ENCODE data around the gene PPP1R2. TPM values are rescaled to one million over a fixed set of nuclear protein-coding genes. Genes with fewer than 3 reads are reported as not detected.

The PPP1R2 gene
- total RNA-seq, 4 donors from 2014 or later: 38.4 to 92.5 (median 50.7) TPM

GRCh38 chr3:195553268-195553667, 10.1 kb upstream of the PPP1R2 start:
- no peak for TF ChIP-seq CTCF (IDR thresholded peaks at IDR 0.05; ENCODE audit: low read depth)

GRCh38 chr3:195551381-195551978, 8.4 kb upstream of the PPP1R2 start:
- TF ChIP-seq CTCF (IDR thresholded peaks at IDR 0.05; ENCODE audit: low read depth): no peak

- TF ChIP-seq CTCF (IDR thresholded peaks at IDR 0.05; ENCODE audit: low read depth): no peak
Measured at GRCh38 chr3:195550723-195551122, 7.6 kb upstream of the PPP1R2 start.

DNA sequence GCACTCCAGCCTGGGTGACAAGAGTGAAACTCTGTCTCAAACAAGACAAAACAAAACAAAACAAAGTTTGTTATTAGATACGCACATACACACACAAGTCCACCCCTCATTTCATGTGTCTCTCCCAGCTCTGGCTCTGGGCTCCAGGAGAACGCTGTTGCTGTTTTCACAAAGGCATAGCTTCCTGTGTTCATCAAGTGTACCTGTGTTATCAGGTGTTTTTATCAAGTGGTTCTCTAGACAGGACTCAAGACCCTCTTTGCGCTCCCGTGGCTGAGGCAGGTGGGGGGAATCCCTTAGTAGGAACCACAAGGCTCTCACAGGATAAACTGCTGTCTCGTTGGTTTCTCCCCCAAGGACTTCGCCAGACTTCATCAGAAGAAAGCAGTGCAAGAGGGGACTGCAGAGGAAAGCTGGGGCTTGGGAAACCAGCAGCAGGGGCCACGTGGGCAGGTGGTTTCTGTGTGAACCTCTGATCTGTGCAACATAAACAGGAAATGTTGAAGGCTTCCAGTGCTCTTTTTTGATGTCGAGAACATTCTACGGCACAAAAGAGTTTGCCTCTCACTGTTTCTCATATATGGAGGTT, 6.9 kb upstream of the PPP1R2 start:
- no peak for TF ChIP-seq CTCF (IDR thresholded peaks at IDR 0.05; ENCODE audit: low read depth)

- no peak for TF ChIP-seq CTCF (IDR thresholded peaks at IDR 0.05; ENCODE audit: low read depth)
Measured at GRCh38 chr3:195548987-195549386, 5.9 kb upstream of the PPP1R2 start.

DNA sequence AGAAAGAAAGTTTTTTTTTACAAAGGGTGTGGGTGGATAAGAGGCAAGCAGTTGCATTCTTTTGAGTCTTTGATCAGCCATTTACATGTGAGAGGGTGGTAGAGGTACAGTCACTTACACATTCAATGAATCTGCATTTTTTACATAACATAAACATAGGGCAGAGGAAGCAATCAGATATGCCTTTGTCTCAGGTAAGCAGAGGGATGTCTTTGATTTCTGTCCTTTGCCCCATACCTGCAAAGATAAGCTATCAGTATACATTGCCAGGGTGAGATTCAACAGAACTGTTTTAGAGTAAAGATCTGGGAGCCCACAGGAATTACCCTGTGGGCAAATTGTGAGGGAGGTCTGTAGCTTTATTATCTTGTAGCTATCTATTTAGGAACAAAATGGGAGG, 5.4 kb upstream of the PPP1R2 start:
- TF ChIP-seq CTCF (IDR thresholded peaks at IDR 0.05; ENCODE audit: low read depth): no peak

DNA sequence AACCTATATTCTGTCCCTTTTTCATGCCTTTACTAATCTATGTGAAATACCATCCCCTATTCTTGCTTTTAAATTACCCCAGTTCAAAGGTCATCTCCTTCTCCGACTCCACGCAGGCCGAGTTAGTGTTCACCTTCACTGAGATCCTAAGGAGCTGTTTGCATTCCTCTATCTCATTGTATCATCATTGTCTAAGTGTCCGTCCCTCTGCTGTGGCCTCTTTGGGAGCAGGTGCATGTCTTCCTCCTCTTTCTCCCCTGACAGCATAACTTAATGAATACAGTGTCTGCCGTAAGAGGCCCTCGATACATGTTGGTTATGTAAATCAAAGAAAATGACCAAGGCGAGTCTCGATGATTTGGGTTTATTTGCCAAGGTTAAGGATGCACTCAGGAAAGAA, 4.9 kb upstream of the PPP1R2 start:
- TF ChIP-seq CTCF (IDR thresholded peaks at IDR 0.05; ENCODE audit: low read depth): no peak

All from subcutaneous adipose tissue (tissue), 4 donors.